Activated CD4-positive, alpha-beta memory T cell treated with anti-CD3 and anti-CD28 coated beads for 36 hours (primary cell): ENCODE results near the gene HJV. TPM values are rescaled to one million over a fixed set of nuclear protein-coding genes. Genes with fewer than 3 reads are reported as not detected.
A peak's percentile ranks its signal among the peaks of the same experiment; 100 is the strongest.

Experiments used
- CTCF ChIA-PET: fragments of 350-600 bp; sonication (Branson Sonifier 250); formaldehyde crosslinking; loops from one replicate; lab custom pipeline; 2021; ENCODE audit warnings: antibody characterized with exemption, inconsistent platforms; lab: Charles Lee
- POLR2A ChIA-PET: fragments of 350-600 bp; sonication (Branson Sonifier 250); formaldehyde crosslinking; loops from one replicate; lab custom pipeline; 2021; ENCODE audit warnings: antibody characterized with exemption; lab: Charles Lee
- DNase-seq: peaks from one replicate; pipeline ENCODE4 v3.0.0-alpha.2; 2020
- H3K27ac Mint-ChIP-seq: one replicate; pipeline ENCODE4 v1.8.0; 2021; ENCODE audit warnings: mixed read lengths
- H3K27me3 Mint-ChIP-seq: one replicate; pipeline ENCODE4 v1.8.0; 2021; ENCODE audit warnings: mixed read lengths
- H3K36me3 Mint-ChIP-seq: one replicate; pipeline ENCODE4 v1.8.0; 2021; ENCODE audit warnings: mixed read lengths
- H3K4me1 Mint-ChIP-seq: one replicate; pipeline ENCODE4 v1.8.0; 2021; ENCODE audit warnings: low read depth, mixed read lengths
- H3K4me3 Mint-ChIP-seq: one replicate; pipeline ENCODE4 v1.8.0; 2021; ENCODE audit warnings: mild to moderate bottlenecking, mixed read lengths
- H3K9me3 Mint-ChIP-seq: one replicate; pipeline ENCODE4 v1.8.0; 2021; ENCODE audit warnings: mixed read lengths
- intact Hi-C: fragments of 100-400 bp; cut with micrococcal nuclease; formaldehyde crosslinking; loops from one replicate; pipeline ENCODE4 v1.15.1; 2023
- total RNA-seq, 2 experiments: library from RNA; stranded (reverse); gene quantifications; one replicate each; pipeline ENCODE4 v1.2.3, GENCODE V29; 2021

Gene HJV
- total RNA-seq, 2 experiments from 2014 or later = not detected

GRCh38 chr1:145982010-145982723 is 39.4 kb downstream of the HJV start:
- no peak for DNase-seq
- H3K4me3 Mint-ChIP-seq = no peak overlapping the region
- intact Hi-C loops = no loop called here
- no peak overlapping the region for H3K27ac Mint-ChIP-seq
- ChIA-PET POLR2A (interaction anchor here (0.8 to 10.2 kb wide), 4 partner anchors 11 to 70 kb away, joined by 3 to 183 read pairs (median 18); partner anchors contain the start of genes ANKRD34A, POLR3GL and TXNIP), CTCF (interaction anchor here (1.0 to 8.5 kb wide), 5 partner anchors 9 to 55 kb away, joined by 3 to 222 read pairs (median 8); partner anchors contain the start of genes ANKRD34A, POLR3GL, RBM8A and TXNIP)
- no peaks in the 10 kb centered on the region for H3K36me3 Mint-ChIP-seq
- H3K27me3 Mint-ChIP-seq = no peaks in the 10 kb centered on the region
- peaks cover 19% of the 10 kb centered on the region for H3K4me1 Mint-ChIP-seq
- H3K9me3 Mint-ChIP-seq = no peaks in the 10 kb centered on the region

- H3K4me1 Mint-ChIP-seq = peaks cover 12% of the 10 kb centered on the region
- H3K36me3 Mint-ChIP-seq = no peaks in the 10 kb centered on the region
- H3K27me3 Mint-ChIP-seq = no peaks in the 10 kb centered on the region
- H3K4me3 Mint-ChIP-seq = no peak overlapping the region
- intact Hi-C loops = loop anchor here (1.0 kb wide), 1 partner anchor 16 kb away; the partner anchor contains the start of gene TXNIP
- ChIA-PET POLR2A (interaction anchor here (2.2 to 10.2 kb wide), 6 partner anchors 13 to 72 kb away, joined by 16 to 183 read pairs (median 22); partner anchors contain the start of genes ANKRD34A, LIX1L, POLR3GL and RBM8A), CTCF (interaction anchor here (0.5 to 8.5 kb wide), 15 partner anchors 8 to 135 kb away, joined by 3 to 222 read pairs (median 11); partner anchors contain the start of genes ANKRD34A, LIX1L, NUDT17 and POLR3GL)
- H3K9me3 Mint-ChIP-seq = no peaks in the 10 kb centered on the region
- H3K27ac Mint-ChIP-seq = no peak overlapping the region
- no peak for DNase-seq
Measured at GRCh38 chr1:145980457-145980994, 41.0 kb downstream of the HJV start.

- no peak overlapping the region for H3K4me3 Mint-ChIP-seq
- H3K36me3 Mint-ChIP-seq = no peaks in the 10 kb centered on the region
- ChIA-PET POLR2A (interaction anchor here (0.7 to 10.2 kb wide), 9 partner anchors 13 to 121 kb away, joined by 3 to 183 read pairs (median 22); partner anchors contain the start of genes ANKRD34A, LIX1L, PIAS3 and POLR3GL), CTCF (interaction anchor here (0.6 to 8.5 kb wide), 17 partner anchors 8 to 135 kb away, joined by 3 to 222 read pairs (median 10); partner anchors contain the start of genes ANKRD34A, LIX1L, NUDT17 and POLR3GL)
- H3K4me1 Mint-ChIP-seq = peaks cover 6% of the 10 kb centered on the region
- no peaks in the 10 kb centered on the region for H3K9me3 Mint-ChIP-seq
- intact Hi-C loops = loop anchor here (1.0 to 5.0 kb wide), 3 partner anchors 16 to 123 kb away; partner anchors contain the start of genes PIAS3 and TXNIP
- H3K27ac Mint-ChIP-seq = no peak overlapping the region
- peak; percentile 51 for DNase-seq
- H3K27me3 Mint-ChIP-seq = no peaks in the 10 kb centered on the region
Measured at GRCh38 chr1:145979746-145980456, 41.6 kb downstream of the HJV start.

GRCh38 chr1:145978854-145979745 is 42.4 kb downstream of the HJV start:
- Mint-ChIP-seq H3K9me3 (no peaks in the 10 kb centered on the region), H3K4me3 (no peak overlapping the region), H3K36me3 (no peaks in the 10 kb centered on the region), H3K4me1 (peaks cover 3% of the 10 kb centered on the region), H3K27ac (no peak overlapping the region), H3K27me3 (no peaks in the 10 kb centered on the region)
- intact Hi-C loops = loop anchor here (1.0 to 5.0 kb wide), 2 partner anchors 57 to 122 kb away; partner anchors contain the start of gene PIAS3
- POLR2A ChIA-PET = interaction anchor here (0.7 to 10.2 kb wide), 10 partner anchors 14 to 120 kb away, joined by 3 to 183 read pairs (median 20); partner anchors contain the start of genes ANKRD34A, LIX1L, PIAS3 and POLR3GL
- DNase-seq = peak; percentile 92
- CTCF ChIA-PET = interaction anchor here (0.6 to 8.5 kb wide), 19 partner anchors 9 to 134 kb away, joined by 3 to 222 read pairs (median 9); partner anchors contain the start of genes ANKRD34A, LIX1L, NUDT17 and POLR3GL

GRCh38 chr1:145978471-145978853 is 43.1 kb downstream of the HJV start:
- Mint-ChIP-seq H3K9me3 (no peaks in the 10 kb centered on the region), H3K4me1 (peaks cover 4% of the 10 kb centered on the region), H3K4me3 (peak overlapping the region; percentile 11), H3K27me3 (no peaks in the 10 kb centered on the region), H3K27ac (no peak overlapping the region), H3K36me3 (no peaks in the 10 kb centered on the region)
- DNase-seq = no peak
- CTCF ChIA-PET = interaction anchor here (0.8 to 8.5 kb wide), 15 partner anchors 10 to 129 kb away, joined by 3 to 222 read pairs (median 12); partner anchors contain the start of genes ANKRD34A, LIX1L, POLR3GL and TXNIP
- POLR2A ChIA-PET = interaction anchor here (1.5 to 10.2 kb wide), 9 partner anchors 15 to 74 kb away, joined by 4 to 183 read pairs (median 22); partner anchors contain the start of genes ANKRD34A, LIX1L, POLR3GL and RBM8A
- intact Hi-C loops = loop anchor here (5.0 kb wide), 1 partner anchor 121 kb away; the partner anchor contains the start of gene PIAS3

GRCh38 chr1:145977486-145978470 is 43.8 kb downstream of the HJV start:
- H3K4me3 Mint-ChIP-seq = peak overlapping the region; percentile 44
- no peaks in the 10 kb centered on the region for H3K27me3 Mint-ChIP-seq
- DNase-seq = peak; percentile 83
- intact Hi-C loops = loop anchor here (1.0 to 5.0 kb wide), 4 partner anchors 13 to 120 kb away; partner anchors contain the start of genes ANKRD34A, PIAS3 and POLR3GL
- no peak overlapping the region for H3K27ac Mint-ChIP-seq
- POLR2A ChIA-PET = interaction anchor here (1.2 to 10.2 kb wide), 11 partner anchors 13 to 74 kb away, joined by 3 to 183 read pairs (median 18); partner anchors contain the start of genes ANKRD34A, LIX1L, POLR3GL and RBM8A
- CTCF ChIA-PET = interaction anchor here (0.6 to 8.5 kb wide), 28 partner anchors 8 to 132 kb away, joined by 3 to 222 read pairs (median 8); partner anchors contain the start of genes ANKRD34A, ITGA10, LIX1L and NUDT17
- peaks cover 9% of the 10 kb centered on the region for H3K4me1 Mint-ChIP-seq
- no peaks in the 10 kb centered on the region for H3K9me3 Mint-ChIP-seq
- no peaks in the 10 kb centered on the region for H3K36me3 Mint-ChIP-seq

GRCh38 chr1:145977016-145977415 is 44.5 kb downstream of the HJV start:
- H3K27ac Mint-ChIP-seq = no peak overlapping the region

GRCh38 chr1:145975216-145975615 is 46.3 kb downstream of the HJV start:
- H3K27ac Mint-ChIP-seq = no peak overlapping the region
- H3K4me3 Mint-ChIP-seq = no peak overlapping the region
- intact Hi-C loops = loop anchor here (5.0 kb wide), 1 partner anchor 118 kb away; the partner anchor contains the start of gene PIAS3
- ChIA-PET CTCF (interaction anchor here (6.1 to 8.5 kb wide), 2 partner anchors 11 to 34 kb away, joined by 62 to 222 read pairs; partner anchors contain the start of genes ANKRD34A and POLR3GL), POLR2A (interaction anchor here (10.2 kb wide), 1 partner anchor 18 kb away, joined by 183 read pairs; the partner anchor contains the start of gene TXNIP)
- peaks cover 10% of the 10 kb centered on the region for H3K4me1 Mint-ChIP-seq
- no peaks in the 10 kb centered on the region for H3K27me3 Mint-ChIP-seq
- no peak for DNase-seq
- no peaks in the 10 kb centered on the region for H3K36me3 Mint-ChIP-seq
- no peaks in the 10 kb centered on the region for H3K9me3 Mint-ChIP-seq

More at GRCh38 chr1:145977016-145977415, 44.5 kb downstream of the HJV start:
- intact Hi-C loops = loop anchor here (1.0 to 5.0 kb wide), 4 partner anchors 13 to 120 kb away; partner anchors contain the start of genes ANKRD34A, PIAS3 and POLR3GL
- DNase-seq = no peak
- H3K9me3 Mint-ChIP-seq = no peaks in the 10 kb centered on the region
- CTCF ChIA-PET = interaction anchor here (0.6 to 8.5 kb wide), 21 partner anchors 8 to 132 kb away, joined by 3 to 222 read pairs (median 9); partner anchors contain the start of genes ANKRD34A, ITGA10, LIX1L and NUDT17
- H3K4me1 Mint-ChIP-seq = peaks cover 10% of the 10 kb centered on the region
- no peaks in the 10 kb centered on the region for H3K36me3 Mint-ChIP-seq
- no peak overlapping the region for H3K4me3 Mint-ChIP-seq
- POLR2A ChIA-PET = interaction anchor here (1.2 to 10.2 kb wide), 6 partner anchors 12 to 75 kb away, joined by 3 to 183 read pairs (median 17); partner anchors contain the start of genes ANKRD34A, LIX1L, POLR3GL and TXNIP
- no peaks in the 10 kb centered on the region for H3K27me3 Mint-ChIP-seq

- ChIA-PET POLR2A (no interaction called here), CTCF (interaction anchor here (8.5 kb wide), 1 partner anchor 35 kb away, joined by 222 read pairs; no protein-coding TSS in a partner anchor)
- no peak for DNase-seq
- Mint-ChIP-seq H3K4me1 (peaks cover 10% of the 10 kb centered on the region), H3K4me3 (no peak overlapping the region), H3K36me3 (no peaks in the 10 kb centered on the region), H3K27me3 (no peaks in the 10 kb centered on the region), H3K9me3 (no peaks in the 10 kb centered on the region), H3K27ac (no peak overlapping the region)
- intact Hi-C loops = loop anchor here (5.0 kb wide), 1 partner anchor 117 kb away; the partner anchor contains the start of gene PIAS3
Measured at GRCh38 chr1:145974721-145975120, 46.8 kb downstream of the HJV start.
